OCI-LY7 (cell line): ENCODE measurements around the gene NRCAM.

Experiments
- EZH2phosphoT487 ChIP-seq: fragments of 200-600 bp; sonication (generic); IDR thresholded peaks from 2 replicates; pipeline ENCODE4 v1.6.1; 2018; ENCODE audit warnings: low read depth, borderline replicate concordance, mild to moderate bottlenecking, mixed run types, antibody characterized with exemption, low read length, moderate library complexity, mixed read lengths
- TF ChIP-seq, protein P1 (sequence below): fragments of 200-600 bp; sonication (generic); conservative IDR thresholded peaks from 2 replicates; pipeline ENCODE4 v1.5.1; 2014; ENCODE audit warnings: mild to moderate bottlenecking, antibody characterized with exemption, low read length, moderate library complexity, mixed read lengths

DNA sequence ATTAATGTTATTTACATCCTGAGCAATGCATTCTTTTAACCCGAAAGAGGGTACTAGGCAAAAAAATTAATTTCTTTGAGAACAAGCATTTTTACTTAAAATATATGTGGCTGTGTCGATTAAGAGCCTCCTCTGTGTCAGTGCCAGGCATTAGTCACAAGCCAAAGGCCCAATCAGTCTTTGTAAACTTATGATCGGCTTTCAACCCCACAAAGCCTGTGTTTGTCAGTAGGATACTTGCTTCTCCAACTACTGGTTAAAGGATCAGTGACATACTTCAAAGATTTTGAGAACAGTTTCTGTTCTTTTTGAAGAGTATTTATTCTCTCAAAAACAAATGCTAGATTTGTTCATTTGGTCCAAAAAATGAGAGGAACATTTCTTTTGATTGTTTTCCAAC lies 159.3 kb downstream of the NRCAM start:
- TF ChIP-seq, protein P1, sequence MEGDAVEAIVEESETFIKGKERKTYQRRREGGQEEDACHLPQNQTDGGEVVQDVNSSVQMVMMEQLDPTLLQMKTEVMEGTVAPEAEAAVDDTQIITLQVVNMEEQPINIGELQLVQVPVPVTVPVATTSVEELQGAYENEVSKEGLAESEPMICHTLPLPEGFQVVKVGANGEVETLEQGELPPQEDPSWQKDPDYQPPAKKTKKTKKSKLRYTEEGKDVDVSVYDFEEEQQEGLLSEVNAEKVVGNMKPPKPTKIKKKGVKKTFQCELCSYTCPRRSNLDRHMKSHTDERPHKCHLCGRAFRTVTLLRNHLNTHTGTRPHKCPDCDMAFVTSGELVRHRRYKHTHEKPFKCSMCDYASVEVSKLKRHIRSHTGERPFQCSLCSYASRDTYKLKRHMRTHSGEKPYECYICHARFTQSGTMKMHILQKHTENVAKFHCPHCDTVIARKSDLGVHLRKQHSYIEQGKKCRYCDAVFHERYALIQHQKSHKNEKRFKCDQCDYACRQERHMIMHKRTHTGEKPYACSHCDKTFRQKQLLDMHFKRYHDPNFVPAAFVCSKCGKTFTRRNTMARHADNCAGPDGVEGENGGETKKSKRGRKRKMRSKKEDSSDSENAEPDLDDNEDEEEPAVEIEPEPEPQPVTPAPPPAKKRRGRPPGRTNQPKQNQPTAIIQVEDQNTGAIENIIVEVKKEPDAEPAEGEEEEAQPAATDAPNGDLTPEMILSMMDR = no peak
- TF ChIP-seq EZH2phosphoT487 = no peak
